Testis (tissue), 3 donors: Measurements from ENCODE around the gene RNF220. TPM values are rescaled to one million over a fixed set of nuclear protein-coding genes. Genes with fewer than 3 reads are reported as not detected.

ENCODE experiments used
- DNase-seq: peaks from one replicate; pipeline ENCODE4 v3.0.0-alpha.2; 2019
- H3K27ac ChIP-seq, 2 donors: fragments of 200-600 bp; sonication (generic); one replicate each; pipeline ENCODE4 v1.5.1; 2019
- H3K27me3 ChIP-seq: fragments of 200-600 bp; sonication (generic); one replicate; pipeline ENCODE4 v1.5.1; 2019
- H3K36me3 ChIP-seq: fragments of 200-600 bp; sonication (generic); one replicate; pipeline ENCODE4 v1.5.1; 2017; ENCODE audit warnings: low read depth; ENCODE audit errors: missing control alignments
- H3K4me1 ChIP-seq: fragments of 200-600 bp; sonication (generic); one replicate; pipeline ENCODE4 v1.5.1; 2019
- H3K4me3 ChIP-seq, 2 donors: fragments of 200-600 bp; sonication (generic); one replicate each; pipeline ENCODE4 v1.5.1; 2017 to 2019
- H3K9me3 ChIP-seq: fragments of 200-600 bp; sonication (generic); one replicate; pipeline ENCODE4 v1.5.1; 2017
- CTCF ChIP-seq, 3 experiments: fragments of 450-650 bp in 2 of 3; fragments of 200-600 bp in 1 of 3; sonication (generic) in 1 of 3; IDR thresholded peaks; one replicate each; pipeline ENCODE4 v1.5.1; 2016 to 2019; ENCODE audit warnings: antibody characterized with exemption in 3 of 3, mild to moderate bottlenecking in 2 of 3, moderate library complexity in 1 of 3
- POLR2A ChIP-seq: fragments of 450-650 bp; IDR thresholded peaks from one replicate; pipeline ENCODE4 v1.6.1; 2017; ENCODE audit warnings: antibody characterized with exemption, mild to moderate bottlenecking, moderate library complexity
- WGBS, 2 donors: methylation state at CpG; one replicate each; pipeline ENCODE4 v1.1.5; 2018; 5-methylcytosine and 5-hydroxymethylcytosine counted together
- intact Hi-C: fragments of 100-400 bp; cut with DNase I; formaldehyde crosslinking; loops from one replicate; pipeline ENCODE4 v1.15.1; 2023; ENCODE audit warnings: low total_unique reads
- polyA plus RNA-seq: library from polyadenylated mRNA; stranded (reverse); fragments of 350-450 nt; fragmentation: Illumina TruSeq; extraction: RNeasy Lipid Tissue Mini Kit (QIAGEN cat#74804); gene quantifications from one replicate; pipeline ENCODE4 v1.2.3, GENCODE V29; 2014; ENCODE audit warnings: low read depth, low replicate concordance; ENCODE audit not compliant: insufficient read depth
- total RNA-seq, 2 donors: library from RNA; depleted of rRNA; stranded (reverse); fragments of >200 nt; gene quantifications; one replicate each; pipeline ENCODE4 v1.2.3, GENCODE V29; 2016

The RNF220 gene
- total and polyA plus RNA-seq, 3 donors from 2014 or later = 99.3 to 148 (median 126) TPM

GRCh38 chr1:44587796-44588460 is 182.9 kb downstream of the RNF220 start:
- WGBS, 2 donors = 68 to 77% methylated on average over 16 to 17 of the region's 17 CpGs
- Histone ChIP-seq H3K4me1 (no peaks in the 10 kb centered on the region), H3K27me3 (no peaks in the 10 kb centered on the region), H3K9me3 (no peaks in the 10 kb centered on the region), H3K27ac (no peak overlapping the region), H3K36me3 (no peaks in the 10 kb centered on the region), H3K4me3 (no peak overlapping the region)
- intact Hi-C loops = no loop called here
- no peak for DNase-seq
- TF ChIP-seq POLR2A (no peak), CTCF (IDR thresholded peaks at IDR 0.05) (no peak)

GRCh38 chr1:44588551-44589210 is 183.6 kb downstream of the RNF220 start:
- WGBS, 2 donors = 83 to 89% methylated on average over 3 of the region's 3 CpGs
- intact Hi-C loops = no loop called here
- no peak for DNase-seq
- no peak overlapping the region for H3K27ac ChIP-seq
- H3K4me3 ChIP-seq = no peak overlapping the region
- no peaks in the 10 kb centered on the region for H3K36me3 ChIP-seq
- no peaks in the 10 kb centered on the region for H3K27me3 ChIP-seq
- no peaks in the 10 kb centered on the region for H3K4me1 ChIP-seq
- H3K9me3 ChIP-seq = no peaks in the 10 kb centered on the region
- TF ChIP-seq CTCF (IDR thresholded peaks at IDR 0.05) (no peak), POLR2A (no peak)

GRCh38 chr1:44590475-44590874 is 185.4 kb downstream of the RNF220 start:
- Histone ChIP-seq H3K4me3 (no peak overlapping the region), H3K36me3 (no peaks in the 10 kb centered on the region), H3K9me3 (no peaks in the 10 kb centered on the region), H3K27ac (no peak overlapping the region), H3K27me3 (no peaks in the 10 kb centered on the region), H3K4me1 (no peaks in the 10 kb centered on the region)
- WGBS, 2 donors = 83 to 95% methylated on average over 4 of the region's 4 CpGs
- intact Hi-C loops = loop anchor here (10.0 kb wide), 1 partner anchor 216 kb away; no protein-coding TSS in a partner anchor
- DNase-seq = no peak
- TF ChIP-seq CTCF (IDR thresholded peaks at IDR 0.05) (no peak), POLR2A (no peak)

GRCh38 chr1:44591381-44591780 is 186.3 kb downstream of the RNF220 start:
- DNase-seq = no peak
- no peaks in the 10 kb centered on the region for H3K27me3 ChIP-seq
- H3K4me3 ChIP-seq = no peak overlapping the region
- TF ChIP-seq CTCF (IDR thresholded peaks at IDR 0.05) (no peak), POLR2A (no peak)
- H3K4me1 ChIP-seq = no peaks in the 10 kb centered on the region
- intact Hi-C loops = loop anchor here (10.0 kb wide), 1 partner anchor 217 kb away; no protein-coding TSS in a partner anchor
- H3K36me3 ChIP-seq = no peaks in the 10 kb centered on the region
- WGBS, 2 donors = 86 to 92% methylated on average over 5 of the region's 5 CpGs
- H3K9me3 ChIP-seq = no peaks in the 10 kb centered on the region
- no peak overlapping the region for H3K27ac ChIP-seq
